Myocyte (in vitro differentiated cells): ENCODE measurements around the gene PFN1. TPM values are rescaled to one million over a fixed set of nuclear protein-coding genes. Genes with fewer than 3 reads are reported as not detected.

Source experiments
- DNase-seq: peaks from one replicate; pipeline ENCODE4 v3.0.0-alpha.2; 2012; ENCODE audit warnings: low read depth
- microRNA-seq: library from miRNA; unstranded; fragments of <30 nt; microRNA quantifications from one replicate; pipeline ENCODE4, GENCODE V29; 2016
- total RNA-seq: library from RNA; depleted of rRNA; stranded (reverse); fragments of >200 nt; gene quantifications from 2 replicates; pipeline ENCODE4 v1.2.3, GENCODE V29; 2014

The PFN1 gene
- total RNA-seq, 1 donor from 2014 or later = 1,213 TPM

- DNase-seq = no peak
Measured at GRCh38 chr17:4897198-4897687, 51.1 kb downstream of the PFN1 start.

- no peak for DNase-seq
Measured at GRCh38 chr17:4896332-4897197, 51.8 kb downstream of the PFN1 start.

DNA sequence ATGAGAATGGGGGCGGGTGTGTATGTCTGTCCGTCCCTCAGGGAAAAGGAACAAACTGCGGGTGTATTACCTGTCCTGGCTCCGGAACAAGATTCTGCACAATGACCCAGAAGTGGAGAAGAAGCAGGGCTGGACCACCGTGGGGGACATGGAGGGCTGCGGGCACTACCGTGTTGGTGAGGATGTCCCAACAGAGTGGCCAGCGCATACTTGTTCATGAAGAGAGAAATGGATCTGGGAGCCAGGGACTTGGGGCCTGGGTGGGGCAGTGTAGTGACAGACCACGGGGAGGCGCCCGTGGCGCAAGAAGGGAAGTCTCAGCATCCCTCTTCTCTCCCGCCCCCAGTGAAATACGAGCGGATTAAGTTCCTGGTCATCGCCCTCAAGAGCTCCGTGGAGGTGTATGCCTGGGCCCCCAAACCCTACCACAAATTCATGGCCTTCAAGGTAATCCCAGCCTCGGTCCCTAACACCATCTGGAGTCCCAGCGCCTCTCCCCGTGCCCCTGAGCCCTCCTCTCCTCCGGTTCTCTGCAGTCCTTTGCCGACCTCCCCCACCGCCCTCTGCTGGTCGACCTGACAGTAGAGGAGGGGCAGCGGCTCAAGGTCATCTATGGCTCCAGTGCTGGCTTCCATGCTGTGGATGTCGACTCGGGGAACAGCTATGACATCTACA lies 52.5 kb downstream of the PFN1 start:
- DNase-seq = no peak

Small RNA genes within 50 kb of the gene (microRNA-seq; reads per million reads assigned to microRNA genes)
- gene MIR6864 (not detected), gene MIR6865 (not detected)

Other genes with a start within 250 kb of the PFN1 start
- gene PELP1, start 244.4 kb downstream of the PFN1 start, total RNA-seq = 31.3 and 52.0 TPM in 2 replicates
- 7.8 and 10.8 TPM in 2 replicates for gene ARRB2, start 237.9 kb downstream of the PFN1 start, total RNA-seq
- 31.0 and 32.7 TPM in 2 replicates for gene MED11, start 217.1 kb downstream of the PFN1 start, total RNA-seq
- 0.05 TPM in 1 of 2 replicates, not detected in the other for gene ZMYND15, start 208.7 kb downstream of the PFN1 start, total RNA-seq
- gene CXCL16, start 208.6 kb downstream of the PFN1 start, total RNA-seq = 0.57 and 1.1 TPM in 2 replicates
- gene TM4SF5, start 176.6 kb downstream of the PFN1 start, total RNA-seq = not detected in 2 replicates
- gene VMO1, start 162.2 kb downstream of the PFN1 start, total RNA-seq = 0.73 TPM in 1 of 2 replicates, not detected in the other
- not detected in 2 replicates for gene GLTPD2, start 159.6 kb downstream of the PFN1 start, total RNA-seq
- 185 and 231 TPM in 2 replicates for gene PSMB6, start 152.4 kb downstream of the PFN1 start, total RNA-seq
- gene PLD2, start 141.4 kb downstream of the PFN1 start, total RNA-seq = 6.7 and 9.8 TPM in 2 replicates
- 17.6 and 18.1 TPM in 2 replicates for gene MINK1, start 115.2 kb downstream of the PFN1 start, total RNA-seq
- gene C17orf107, start 49.0 kb downstream of the PFN1 start, total RNA-seq = 0.42 and 0.94 TPM in 2 replicates
- gene CHRNE, start 45.4 kb downstream of the PFN1 start, total RNA-seq = not detected in 2 replicates
- gene GP1BA, start 16.3 kb downstream of the PFN1 start, total RNA-seq = not detected in 2 replicates
- gene SLC25A11, start 8.5 kb downstream of the PFN1 start, total RNA-seq = 87.4 and 100 TPM in 2 replicates
- 40.1 and 53.3 TPM in 2 replicates for gene RNF167, start 8.3 kb downstream of the PFN1 start, total RNA-seq
- gene ENO3, start 2.6 kb upstream of the PFN1 start, total RNA-seq = 833 and 1,073 TPM in 2 replicates
- gene SPAG7, start 19.3 kb upstream of the PFN1 start, total RNA-seq = 114 and 133 TPM in 2 replicates
- 13.7 and 23.8 TPM in 2 replicates for gene CAMTA2, start 39.1 kb upstream of the PFN1 start, total RNA-seq
- 0.62 TPM in 1 of 2 replicates, not detected in the other for gene INCA1, start 49.0 kb upstream of the PFN1 start, total RNA-seq
- gene KIF1C, start 49.4 kb upstream of the PFN1 start, total RNA-seq = 146 and 162 TPM in 2 replicates
- gene SLC52A1, start 86.9 kb upstream of the PFN1 start, total RNA-seq = not detected in 2 replicates
- 0.16 and 0.32 TPM in 2 replicates for gene ZFP3, start 129.9 kb upstream of the PFN1 start, total RNA-seq
- 6.3 and 6.5 TPM in 2 replicates for gene ZNF232, start 163.3 kb upstream of the PFN1 start, total RNA-seq
- gene USP6, start 167.5 kb upstream of the PFN1 start, total RNA-seq = 0.11 and 0.16 TPM in 2 replicates
- 4.9 and 5.9 TPM in 2 replicates for gene ZNF594, start 243.3 kb upstream of the PFN1 start, total RNA-seq